Stimulated activated effector memory CD8-positive, alpha-beta T cell treated with anti-CD3 and anti-CD28 coated beads, Interleukin-12 subunit alpha, Interleukin-12 subunit beta, amount 100 ng/mL, for 72 hours (primary cell): Measurements from ENCODE around the gene PSMF1.

Experiments
- ATAC-seq: fragments of 150-1000 bp; cut with Tn5 transposase; 2 replicates; pipeline ENCODE4 v1.10.0; 2021
- DNase-seq, 2 donors: peaks; one replicate each; pipeline ENCODE4 v3.0.0; 2021 to 2022; ENCODE audit warnings: low spot score in 2 of 2
- H3K27ac Mint-ChIP-seq: one replicate; pipeline ENCODE4 v1.8.0; 2022; ENCODE audit warnings: mild to moderate bottlenecking, mixed read lengths
- H3K36me3 Mint-ChIP-seq: one replicate; pipeline ENCODE4 v1.8.0; 2022; ENCODE audit warnings: mild to moderate bottlenecking, mixed read lengths
- H3K4me1 Mint-ChIP-seq: one replicate; pipeline ENCODE4 v1.8.0; 2022; ENCODE audit warnings: mixed read lengths
- H3K4me3 Mint-ChIP-seq: one replicate; pipeline ENCODE4 v1.8.0; 2022; ENCODE audit warnings: mild to moderate bottlenecking, mixed read lengths
- H3K9me3 Mint-ChIP-seq: one replicate; pipeline ENCODE4 v1.8.0; 2022; ENCODE audit warnings: mixed read lengths

The PSMF1 gene

DNA sequence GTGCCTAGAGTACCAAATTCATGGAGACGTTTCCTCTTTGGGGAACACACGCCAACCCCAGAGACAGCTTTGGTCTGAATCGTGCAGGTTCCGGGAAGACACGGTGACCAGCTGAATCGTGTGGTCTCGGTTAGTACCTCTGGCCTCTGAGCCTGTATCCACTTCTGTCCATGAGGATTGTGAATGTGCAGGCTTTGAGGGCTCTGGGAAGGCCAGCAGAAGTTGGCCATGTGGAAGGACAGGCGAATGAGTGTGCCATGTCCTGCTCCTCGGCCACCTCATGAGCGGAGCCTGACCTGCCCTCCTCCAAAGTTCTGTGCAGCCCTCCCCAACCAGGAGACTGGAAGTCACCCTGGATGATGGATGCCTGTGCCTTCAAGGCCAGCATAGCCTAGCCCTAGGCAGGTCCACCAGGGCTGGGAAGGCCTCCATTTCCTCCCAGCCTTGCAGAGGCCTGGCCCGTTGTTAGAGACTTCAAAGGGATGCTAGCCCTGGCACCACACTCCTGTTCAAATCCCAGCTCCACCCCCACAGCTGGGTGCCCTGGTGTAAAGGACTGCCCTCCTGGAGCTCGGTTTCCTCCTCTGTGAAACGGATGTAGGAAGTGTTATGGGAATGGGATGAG is 68.1 kb downstream of the PSMF1 start:
- ATAC-seq = no peak
- peaks cover 6% of the 10 kb centered on the region for H3K36me3 Mint-ChIP-seq
- H3K9me3 Mint-ChIP-seq = no peaks in the 10 kb centered on the region
- no peak overlapping the region for H3K27ac Mint-ChIP-seq
- peaks cover 20% of the 10 kb centered on the region for H3K4me1 Mint-ChIP-seq
- no peak for DNase-seq
- peak overlapping the region; percentile 62 for H3K4me3 Mint-ChIP-seq

DNA sequence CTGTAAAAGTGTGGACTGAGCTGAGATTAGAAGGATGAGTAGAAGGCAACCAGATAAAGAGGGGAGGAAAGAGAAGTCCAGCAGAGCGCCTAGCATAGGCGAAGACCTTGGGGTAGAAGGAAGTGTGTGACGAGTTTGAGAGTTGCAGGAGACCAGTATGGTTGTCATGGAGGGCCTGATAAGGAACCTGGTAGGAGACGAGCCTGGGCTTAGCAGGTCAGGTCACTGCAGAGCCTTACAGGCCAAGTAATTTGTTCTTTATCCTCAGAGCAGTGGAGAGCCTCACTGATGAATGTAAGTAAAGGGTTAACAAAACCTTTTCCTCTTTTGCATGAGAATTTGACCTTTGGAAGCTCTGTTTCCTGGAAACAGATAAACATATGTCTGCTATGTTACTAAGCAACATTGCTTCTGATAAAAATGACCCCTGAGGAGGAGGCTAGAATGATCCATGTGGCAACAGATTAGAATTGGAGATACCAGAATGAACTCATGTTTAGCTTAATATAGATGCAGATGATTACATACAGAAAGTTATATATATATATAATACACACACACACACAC is 69.3 kb downstream of the PSMF1 start:
- ATAC-seq (no peak), DNase-seq (no peak)
- H3K4me3 Mint-ChIP-seq = no peak overlapping the region
- no peaks in the 10 kb centered on the region for H3K9me3 Mint-ChIP-seq
- H3K36me3 Mint-ChIP-seq = peaks cover 6% of the 10 kb centered on the region
- no peak overlapping the region for H3K27ac Mint-ChIP-seq
- H3K4me1 Mint-ChIP-seq = peaks cover 14% of the 10 kb centered on the region

DNA sequence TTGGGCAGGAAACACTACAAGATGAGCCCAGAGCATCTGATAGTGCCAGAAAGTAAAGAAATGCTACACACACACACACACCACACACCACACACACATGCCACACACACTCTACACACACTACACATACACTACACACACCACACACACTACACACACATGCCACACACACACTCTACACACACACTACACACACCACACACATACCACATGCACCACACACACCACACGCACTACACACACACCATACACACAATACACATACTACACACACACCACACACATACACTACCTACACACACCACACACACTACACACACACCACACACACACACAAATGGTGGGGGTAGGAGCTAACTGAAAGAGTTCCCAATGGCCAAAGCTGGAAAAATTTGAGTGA is 69.9 kb downstream of the PSMF1 start:
- no peak overlapping the region for H3K27ac Mint-ChIP-seq
- ATAC-seq = no peak
- peaks cover 6% of the 10 kb centered on the region for H3K36me3 Mint-ChIP-seq
- peaks cover 14% of the 10 kb centered on the region for H3K4me1 Mint-ChIP-seq
- no peak for DNase-seq
- H3K4me3 Mint-ChIP-seq = no peak overlapping the region
- H3K9me3 Mint-ChIP-seq = no peaks in the 10 kb centered on the region

DNA sequence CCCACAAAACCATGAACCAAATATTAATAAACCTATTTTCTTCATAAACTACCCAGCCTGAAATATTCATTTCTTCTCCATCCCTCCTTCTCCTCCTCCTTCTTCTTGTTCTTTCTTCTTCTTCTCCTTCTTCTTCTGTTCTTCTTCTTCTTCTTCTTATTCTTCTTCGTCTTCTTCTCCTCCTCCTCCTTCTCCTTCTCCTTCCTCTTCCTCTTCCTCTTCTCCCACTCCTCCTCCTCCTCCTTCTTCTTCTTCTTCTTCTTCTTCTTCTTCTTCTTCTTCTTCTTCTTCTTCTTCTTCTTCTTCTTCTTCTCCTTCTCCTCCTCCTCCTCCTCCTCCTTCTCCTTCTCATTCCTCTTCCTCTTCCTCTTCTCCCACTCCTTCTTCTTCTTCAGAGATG is 71.4 kb downstream of the PSMF1 start:
- ATAC-seq (no peak), DNase-seq (no peak)
- Mint-ChIP-seq H3K27ac (no peak overlapping the region), H3K4me3 (no peak overlapping the region), H3K4me1 (peaks cover 5% of the 10 kb centered on the region), H3K36me3 (no peaks in the 10 kb centered on the region), H3K9me3 (no peaks in the 10 kb centered on the region)

DNA sequence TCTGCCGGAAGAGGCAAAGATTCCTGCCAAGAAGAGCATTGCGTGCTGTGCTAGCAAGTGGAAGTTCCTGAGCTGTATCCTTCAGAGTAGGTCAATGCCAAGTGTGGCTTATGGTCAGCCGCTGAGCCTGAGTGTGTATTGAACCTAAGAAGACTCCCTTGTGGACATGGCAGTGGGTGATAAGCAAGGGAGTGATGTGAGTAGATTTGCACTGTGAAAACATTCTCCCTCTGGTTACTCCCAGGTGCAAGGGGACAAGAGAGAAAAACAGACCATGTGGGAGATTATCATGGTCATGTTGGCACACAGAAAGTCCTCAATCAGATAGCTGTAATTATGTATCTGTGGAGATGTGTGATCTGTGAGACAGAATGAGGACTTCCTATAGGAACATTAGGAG is 72.4 kb downstream of the PSMF1 start:
- Mint-ChIP-seq H3K36me3 (no peaks in the 10 kb centered on the region), H3K9me3 (no peaks in the 10 kb centered on the region), H3K27ac (no peak overlapping the region), H3K4me1 (peaks cover 3% of the 10 kb centered on the region), H3K4me3 (no peak overlapping the region)
- DNase-seq (no peak), ATAC-seq (no peak)

DNA sequence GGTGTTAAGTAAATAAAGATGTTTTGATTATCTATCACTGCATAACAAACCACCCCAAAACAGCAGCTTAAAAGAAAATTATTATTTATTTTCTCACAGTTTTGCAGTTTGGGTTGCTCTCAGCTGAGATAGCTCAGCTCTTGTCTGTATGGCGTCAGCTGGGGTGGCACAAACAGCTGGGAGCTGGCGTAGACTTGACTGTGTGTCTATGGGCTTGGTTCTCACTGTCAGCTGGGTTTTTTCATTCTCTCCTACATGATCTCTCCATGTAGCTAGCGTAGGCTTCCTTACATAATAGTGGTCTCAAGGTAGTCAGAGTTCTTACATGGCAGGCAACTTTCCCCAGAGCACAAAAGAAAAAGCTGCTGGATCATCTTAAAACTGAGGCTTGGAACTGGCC is 72.9 kb downstream of the PSMF1 start:
- Mint-ChIP-seq H3K36me3 (no peaks in the 10 kb centered on the region), H3K4me3 (no peak overlapping the region), H3K9me3 (no peaks in the 10 kb centered on the region), H3K4me1 (no peaks in the 10 kb centered on the region), H3K27ac (no peak overlapping the region)
- no peak for ATAC-seq
- no peak for DNase-seq

DNA sequence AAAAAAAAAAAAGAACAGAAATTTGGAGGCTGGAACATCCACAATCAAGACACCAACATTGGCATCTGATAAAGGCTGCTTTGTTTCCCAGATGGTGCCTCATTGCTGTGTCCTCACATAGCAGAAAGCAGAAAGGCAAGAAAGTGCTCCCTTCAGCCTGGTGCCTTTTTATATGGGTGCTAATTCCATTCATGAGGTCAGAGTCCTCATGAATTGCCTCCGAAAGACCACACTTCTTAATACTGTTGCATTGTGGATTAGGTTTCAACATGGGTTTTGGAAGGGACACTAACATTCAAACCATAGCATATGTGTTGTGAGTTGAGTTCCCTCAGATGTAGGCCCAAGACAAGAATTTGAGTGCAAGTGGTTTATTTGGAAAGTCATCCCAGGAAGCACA is 76.8 kb downstream of the PSMF1 start:
- no peak for ATAC-seq
- no peak for DNase-seq
- H3K9me3 Mint-ChIP-seq = no peaks in the 10 kb centered on the region
- H3K4me1 Mint-ChIP-seq = no peaks in the 10 kb centered on the region
- H3K4me3 Mint-ChIP-seq = no peak overlapping the region
- H3K27ac Mint-ChIP-seq = no peak overlapping the region
- H3K36me3 Mint-ChIP-seq = no peaks in the 10 kb centered on the region

DNA sequence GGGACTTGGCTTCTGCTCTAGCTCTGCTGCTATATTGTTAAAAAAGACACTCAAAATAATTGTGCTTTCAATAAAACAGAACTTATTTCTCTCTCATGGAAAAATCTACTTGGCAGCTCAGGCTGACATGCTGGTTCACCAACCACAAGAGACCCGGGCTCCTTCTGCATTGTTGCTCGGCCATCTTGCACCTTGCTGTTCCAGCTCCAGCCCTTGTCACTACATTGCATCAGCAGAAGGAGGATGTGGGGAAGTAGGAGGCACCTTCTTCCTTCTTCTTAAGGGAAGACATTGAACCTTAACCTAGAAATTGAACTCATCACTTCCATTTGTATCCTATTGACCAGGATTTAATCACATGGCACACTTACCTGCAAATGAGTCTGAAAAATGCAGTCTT is 78.2 kb downstream of the PSMF1 start:
- H3K4me3 Mint-ChIP-seq = no peak overlapping the region
- ATAC-seq = no peak

DNA sequence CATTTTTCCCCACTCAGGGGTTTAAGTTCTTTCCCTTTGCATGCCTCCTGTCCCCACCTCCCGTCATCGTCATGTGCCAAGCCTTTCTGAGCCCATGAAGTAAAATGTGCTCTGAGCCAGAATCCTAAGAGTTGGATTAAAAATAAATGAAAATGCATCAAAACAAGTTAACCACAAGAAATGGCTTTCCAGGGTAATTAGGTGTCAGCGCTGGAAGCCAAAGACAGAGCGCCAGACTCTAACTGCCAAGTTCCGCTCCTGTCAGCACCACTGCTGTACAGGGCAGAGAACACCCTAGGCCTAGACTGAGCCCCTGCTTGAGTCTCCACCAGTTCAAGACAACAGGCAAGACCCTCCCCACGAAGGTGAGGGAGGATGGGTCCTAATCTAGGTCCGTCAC is 79.4 kb downstream of the PSMF1 start:
- no peaks in the 10 kb centered on the region for H3K4me1 Mint-ChIP-seq
- H3K9me3 Mint-ChIP-seq = no peaks in the 10 kb centered on the region
- no peak overlapping the region for H3K4me3 Mint-ChIP-seq
- no peak for DNase-seq
- H3K36me3 Mint-ChIP-seq = no peaks in the 10 kb centered on the region
- ATAC-seq = no peak
- H3K27ac Mint-ChIP-seq = no peak overlapping the region

More for the DNA sequence above, 78.2 kb downstream of the PSMF1 start:
- Mint-ChIP-seq H3K36me3 (no peaks in the 10 kb centered on the region), H3K27ac (no peak overlapping the region), H3K4me1 (no peaks in the 10 kb centered on the region), H3K9me3 (no peaks in the 10 kb centered on the region)
- DNase-seq = no peak

DNA sequence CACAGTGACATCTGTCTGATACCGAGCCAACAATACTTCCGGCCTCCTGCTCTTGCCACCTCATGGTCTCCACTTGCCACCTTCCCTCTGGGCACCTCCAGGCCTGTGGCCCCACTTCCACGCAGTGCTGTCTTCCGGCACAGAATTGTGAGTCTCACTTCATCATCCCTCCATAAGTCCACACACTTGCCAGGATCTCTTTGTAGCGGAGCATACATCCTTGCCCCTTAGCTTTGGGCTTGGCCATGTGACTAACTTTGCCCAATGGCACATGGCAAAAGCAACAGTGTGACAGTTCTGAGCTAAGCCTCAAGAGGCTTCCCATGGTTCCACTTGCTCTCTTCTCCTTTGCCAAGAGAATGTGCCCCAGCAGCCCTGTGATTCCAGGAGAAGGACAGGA is 80.3 kb downstream of the PSMF1 start:
- H3K9me3 Mint-ChIP-seq = no peaks in the 10 kb centered on the region
- no peaks in the 10 kb centered on the region for H3K36me3 Mint-ChIP-seq
- DNase-seq (no peak), ATAC-seq (no peak)
- H3K27ac Mint-ChIP-seq = no peak overlapping the region
- H3K4me1 Mint-ChIP-seq = no peaks in the 10 kb centered on the region
- H3K4me3 Mint-ChIP-seq = no peak overlapping the region

DNA sequence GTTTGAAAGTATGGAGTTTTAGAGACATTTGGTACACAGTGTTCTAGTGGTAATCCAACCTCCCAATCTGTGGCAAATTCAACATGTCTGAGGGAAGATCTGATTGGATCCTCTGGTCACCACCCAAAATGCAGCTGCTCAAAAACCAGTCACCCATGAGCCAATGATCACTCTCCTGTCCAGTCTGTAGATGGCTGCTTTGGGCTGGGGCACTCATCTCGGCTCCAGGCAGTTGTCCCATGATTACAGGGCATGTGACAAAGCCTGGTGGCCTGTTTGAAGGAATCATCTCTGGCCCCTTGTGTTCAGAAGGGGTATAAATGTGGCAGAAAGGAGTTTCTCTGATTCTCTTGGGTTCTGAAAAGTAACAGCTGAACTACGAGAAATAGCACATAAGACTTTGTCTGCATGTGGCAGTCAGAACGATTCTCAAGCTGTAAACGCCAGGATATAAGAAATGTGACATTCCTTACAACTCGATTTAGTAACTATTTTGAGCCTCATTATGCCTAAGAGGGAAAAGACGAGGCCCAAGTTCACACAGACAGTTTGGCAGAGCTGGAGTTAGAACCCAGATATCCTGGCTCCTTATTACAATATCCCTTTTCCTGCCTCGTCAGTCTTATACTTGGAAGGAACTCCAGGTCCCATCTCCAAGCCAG is 80.9 kb downstream of the PSMF1 start:
- no peaks in the 10 kb centered on the region for H3K4me1 Mint-ChIP-seq
- no peak for DNase-seq
- H3K9me3 Mint-ChIP-seq = no peaks in the 10 kb centered on the region
- ATAC-seq = no peak
- no peak overlapping the region for H3K4me3 Mint-ChIP-seq
- no peaks in the 10 kb centered on the region for H3K36me3 Mint-ChIP-seq
- no peak overlapping the region for H3K27ac Mint-ChIP-seq

DNA sequence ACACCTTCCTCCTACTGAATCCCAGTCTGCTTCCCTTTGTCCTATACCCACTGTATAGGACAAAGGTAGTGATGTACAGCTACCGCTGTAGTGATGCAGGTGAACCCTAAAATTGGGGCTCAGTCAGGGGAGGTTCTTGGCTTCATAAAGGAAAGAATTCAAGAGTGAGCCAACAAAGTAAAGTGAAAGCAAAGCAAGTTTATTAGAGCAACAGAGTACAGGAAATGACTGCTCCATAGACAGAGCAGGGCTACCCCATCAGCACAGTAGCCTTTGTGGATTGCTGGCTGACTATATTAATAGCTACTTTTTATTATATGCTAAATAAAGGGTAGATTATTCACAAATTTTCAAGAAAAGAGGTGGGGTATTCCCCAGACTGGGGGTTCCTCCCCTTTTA is 81.6 kb downstream of the PSMF1 start:
- no peaks in the 10 kb centered on the region for H3K36me3 Mint-ChIP-seq
- H3K4me1 Mint-ChIP-seq = no peaks in the 10 kb centered on the region
- ATAC-seq (no peak), DNase-seq (no peak)
- H3K9me3 Mint-ChIP-seq = no peaks in the 10 kb centered on the region
- H3K27ac Mint-ChIP-seq = no peak overlapping the region
- no peak overlapping the region for H3K4me3 Mint-ChIP-seq

DNA sequence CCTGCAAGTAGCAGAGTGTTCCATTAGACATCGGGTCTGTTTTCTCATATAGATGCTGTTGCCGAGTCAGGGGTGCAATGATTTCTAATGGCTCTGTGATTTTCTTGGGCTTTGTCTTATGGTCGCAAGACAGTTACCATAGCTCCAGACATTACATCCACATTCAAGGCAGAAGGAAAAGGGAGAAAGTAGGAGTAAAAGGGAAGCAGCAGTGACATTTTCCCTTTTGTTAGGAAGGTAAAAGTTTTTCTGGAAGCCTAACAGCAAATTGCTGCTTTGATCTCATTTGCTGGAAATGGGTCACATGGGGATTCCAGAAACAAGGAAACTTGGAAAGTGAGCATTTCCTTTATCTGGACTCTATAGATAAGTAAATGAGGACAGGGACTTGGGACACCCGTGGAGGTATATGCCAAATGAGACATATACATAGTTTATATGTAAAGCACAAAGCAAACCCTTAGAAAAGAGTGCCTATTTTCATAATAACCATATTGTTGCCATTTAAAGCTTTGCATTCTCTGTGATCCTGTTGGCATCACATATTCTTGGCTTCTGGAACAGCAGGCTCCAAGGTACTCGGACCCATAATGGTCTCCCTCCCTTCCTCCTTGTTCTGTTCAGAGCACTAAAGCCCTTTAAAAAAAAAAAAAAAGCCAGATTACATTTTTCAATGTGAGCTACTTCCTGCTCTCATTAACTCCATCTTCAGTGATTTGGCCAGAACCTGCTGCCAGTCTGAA is 84.5 kb downstream of the PSMF1 start, which contains the start of gene C20orf202:
C20orf202 (plus strand) TSS at position 693 of the 743 bp plus-strand sequence. CDS start 132 bp downstream, outside the sequence.
- H3K4me1 Mint-ChIP-seq = no peaks in the 10 kb centered on the region
- no peak for DNase-seq
- H3K4me3 Mint-ChIP-seq = no peak within 1 kb of the TSS
- ATAC-seq = no peak
- H3K36me3 Mint-ChIP-seq = no peaks in the 10 kb centered on the region
- H3K9me3 Mint-ChIP-seq = no peaks in the 10 kb centered on the region
- no peak within 1 kb of the TSS for H3K27ac Mint-ChIP-seq

DNA sequence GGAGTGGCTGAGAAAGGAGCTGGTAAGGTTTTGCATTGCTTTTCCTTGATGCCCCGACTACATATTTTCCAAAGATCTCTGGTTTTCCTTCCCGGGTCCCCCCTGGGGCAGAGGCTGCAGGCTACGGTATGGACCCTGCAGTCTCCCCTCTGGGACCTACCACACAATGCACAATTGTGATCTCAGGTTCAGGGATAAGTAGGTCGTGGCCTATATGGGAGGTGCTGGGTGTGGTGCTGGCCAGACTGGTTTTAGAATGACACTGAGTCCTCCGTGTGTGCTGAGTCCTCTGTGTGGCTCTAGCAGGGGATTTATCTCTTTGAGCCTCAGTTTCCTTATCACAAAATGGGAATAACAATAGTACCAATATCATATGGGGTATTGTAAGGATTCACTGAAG is 85.2 kb downstream of the PSMF1 start:
- no peaks in the 10 kb centered on the region for H3K36me3 Mint-ChIP-seq
- DNase-seq (no peak), ATAC-seq (no peak)
- no peaks in the 10 kb centered on the region for H3K9me3 Mint-ChIP-seq
- no peaks in the 10 kb centered on the region for H3K4me1 Mint-ChIP-seq
- H3K27ac Mint-ChIP-seq = no peak overlapping the region
- H3K4me3 Mint-ChIP-seq = no peak overlapping the region

DNA sequence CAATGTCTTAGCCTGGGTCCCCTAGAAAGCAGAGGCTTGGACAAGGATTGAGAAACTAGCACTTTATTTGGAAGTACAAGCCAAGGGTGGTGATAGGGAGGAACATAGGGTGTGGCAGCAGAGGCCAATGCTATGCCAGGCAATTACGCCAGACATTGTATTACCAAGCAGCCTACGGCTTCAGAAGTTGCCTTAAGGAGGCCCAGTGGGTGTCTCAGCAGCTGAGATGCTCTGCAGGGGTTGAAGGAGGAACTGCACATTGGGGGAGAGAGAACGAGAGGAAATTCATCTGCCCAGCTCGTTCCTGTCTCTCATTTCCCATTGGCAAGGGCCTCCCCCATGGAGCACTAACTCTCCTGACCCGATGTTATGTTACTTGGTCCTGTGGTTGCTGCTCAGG is 85.7 kb downstream of the PSMF1 start:
- H3K4me3 Mint-ChIP-seq = no peak overlapping the region
- no peak overlapping the region for H3K27ac Mint-ChIP-seq
- no peak for ATAC-seq
- H3K4me1 Mint-ChIP-seq = no peaks in the 10 kb centered on the region
- DNase-seq = no peak
- no peaks in the 10 kb centered on the region for H3K9me3 Mint-ChIP-seq
- no peaks in the 10 kb centered on the region for H3K36me3 Mint-ChIP-seq

DNA sequence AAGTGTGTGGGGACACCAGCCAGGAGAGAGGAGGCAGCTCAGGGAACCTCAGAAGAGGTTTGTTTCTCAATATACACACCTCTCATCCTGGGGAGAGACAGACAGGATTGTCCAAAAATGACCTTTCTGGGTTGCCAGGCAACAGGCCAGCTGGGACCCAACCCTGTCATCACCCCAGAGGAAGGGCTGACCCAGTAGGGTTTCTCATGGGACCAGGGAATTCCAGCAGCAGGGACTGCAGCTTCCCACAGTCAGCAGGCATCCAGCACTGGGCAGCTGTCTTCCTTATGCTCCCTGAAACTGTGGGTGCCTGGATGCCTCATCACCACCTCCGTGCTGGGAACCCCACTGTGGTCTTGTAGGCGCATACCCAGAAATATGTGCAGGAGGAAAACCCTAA is 86.2 kb downstream of the PSMF1 start:
- Mint-ChIP-seq H3K27ac (no peak overlapping the region), H3K4me3 (no peak overlapping the region), H3K36me3 (no peaks in the 10 kb centered on the region), H3K4me1 (no peaks in the 10 kb centered on the region), H3K9me3 (no peaks in the 10 kb centered on the region)
- ATAC-seq (no peak), DNase-seq (no peak)
